Head of caudate nucleus (tissue), 42 donors: ENCODE data around the gene PRKN.

Experiments used
- DNase-seq, 42 donors: peaks; one replicate each; pipeline versions ENCODE4 v3.0.0 to v3.0.0-alpha.2; 2020 to 2021; ENCODE audit warnings: mixed read lengths in 7 of 42
- intact Hi-C: fragments of 100-400 bp; cut with DNase I; formaldehyde crosslinking; loops from one replicate; pipeline ENCODE4 v1.15.0; 2022

The PRKN gene

DNA sequence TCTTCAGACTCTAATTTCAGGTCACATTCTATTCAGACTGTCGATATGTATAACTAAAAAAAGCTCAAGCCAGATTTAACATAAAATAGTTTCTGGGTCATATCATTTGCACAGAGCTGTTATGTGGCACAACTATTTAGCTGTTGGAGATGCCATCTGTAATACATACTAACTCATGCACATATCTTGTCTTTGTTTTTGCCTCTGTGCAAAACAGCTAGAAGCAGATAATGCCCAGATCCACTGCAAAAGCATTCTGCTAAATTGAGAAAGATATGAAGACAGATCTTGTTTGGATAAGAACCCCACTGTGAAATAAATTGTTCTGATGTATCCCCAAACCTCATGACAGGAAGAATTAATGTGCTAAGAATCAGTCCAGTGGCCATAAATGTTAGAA, 930.9 kb downstream of the PRKN start:
- intact Hi-C loops = no loop called here
- no peak for DNase-seq

DNA sequence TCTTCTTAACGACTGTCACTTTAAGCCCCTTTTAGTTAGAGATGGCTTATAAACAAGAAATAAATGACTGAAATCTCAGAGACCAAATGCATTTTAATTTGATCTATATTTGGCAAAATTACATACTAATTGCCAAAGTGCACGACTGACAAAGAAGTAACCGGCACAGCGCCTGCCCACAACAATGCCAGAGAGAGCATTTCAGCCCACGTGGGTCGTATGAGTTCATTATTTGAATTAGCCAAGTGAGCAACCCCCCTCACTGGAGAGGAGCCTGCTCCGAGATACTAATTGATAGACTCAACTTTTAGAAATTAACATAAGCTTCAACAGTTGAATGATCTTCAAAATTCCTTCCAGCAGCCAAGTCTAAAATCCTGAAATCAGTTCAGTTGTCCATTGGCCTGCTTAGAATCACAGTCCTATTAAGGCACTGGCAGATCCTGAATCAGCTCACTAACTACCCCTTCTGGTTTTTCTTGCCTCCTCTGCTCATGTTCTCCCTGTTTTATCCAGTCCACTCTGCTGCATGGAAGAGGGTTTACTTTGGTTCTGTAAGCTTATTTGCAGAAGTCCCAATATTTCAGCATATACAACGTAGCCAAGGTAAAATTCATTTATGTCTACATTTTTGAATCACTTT, 934.6 kb downstream of the PRKN start:
- DNase-seq = no peak
- intact Hi-C loops = no loop called here

DNA sequence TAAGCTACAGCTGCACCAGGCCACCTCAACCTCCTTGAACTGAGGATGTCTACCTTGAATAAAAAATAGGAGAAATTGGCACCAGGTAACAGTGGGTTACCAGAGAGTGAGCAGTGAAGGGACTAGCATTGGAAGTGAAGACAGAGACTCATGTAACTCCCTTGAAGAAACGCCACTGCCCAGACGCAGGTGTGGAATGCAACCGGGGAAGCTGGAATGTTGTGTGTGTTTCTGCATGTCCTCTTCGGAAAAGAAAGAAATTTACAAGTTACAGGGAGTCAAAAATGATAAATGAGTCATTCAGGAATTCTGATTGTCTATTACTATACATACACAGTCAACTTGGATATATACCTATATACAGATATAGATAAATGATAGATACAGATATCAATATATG, 939.0 kb downstream of the PRKN start:
- intact Hi-C loops = no loop called here
- no peak for DNase-seq

DNA sequence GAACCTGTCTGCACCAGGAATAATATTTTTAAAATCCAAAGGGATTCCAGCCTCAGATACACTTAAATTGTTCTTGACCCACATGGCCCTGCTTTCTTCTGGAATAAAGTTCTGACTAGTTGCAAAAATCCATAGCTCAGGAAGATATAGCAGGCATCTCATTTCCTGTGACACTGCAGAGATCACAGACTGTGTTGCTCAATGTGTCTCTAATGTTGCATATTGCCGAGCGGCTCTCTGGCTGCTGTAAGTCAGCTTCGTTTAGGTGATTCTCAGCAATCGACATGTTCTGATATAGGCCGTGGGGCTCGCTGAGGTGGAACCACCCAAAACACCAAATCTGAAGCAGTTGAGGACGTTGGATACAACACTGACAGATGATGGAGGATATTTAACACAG, 955.4 kb downstream of the PRKN start:
- intact Hi-C loops = no loop called here
- no peak for DNase-seq

GRCh38 chr6:161761966-161762365, 965.6 kb downstream of the PRKN start:
- no peak for DNase-seq
- intact Hi-C loops = no loop called here

GRCh38 chr6:161755080-161755479, 972.5 kb downstream of the PRKN start:
- no peak for DNase-seq

GRCh38 chr6:161750686-161751085, 976.9 kb downstream of the PRKN start:
- no peak for DNase-seq
- intact Hi-C loops = no loop called here

More at GRCh38 chr6:161755080-161755479, 972.5 kb downstream of the PRKN start:
- intact Hi-C loops = no loop called here

- peak in 17 of 42 donors; percentile 15 to 73 (median 34) for DNase-seq
- intact Hi-C loops = no loop called here
Observed at GRCh38 chr6:161749576-161749975, 978.0 kb downstream of the PRKN start.

DNA sequence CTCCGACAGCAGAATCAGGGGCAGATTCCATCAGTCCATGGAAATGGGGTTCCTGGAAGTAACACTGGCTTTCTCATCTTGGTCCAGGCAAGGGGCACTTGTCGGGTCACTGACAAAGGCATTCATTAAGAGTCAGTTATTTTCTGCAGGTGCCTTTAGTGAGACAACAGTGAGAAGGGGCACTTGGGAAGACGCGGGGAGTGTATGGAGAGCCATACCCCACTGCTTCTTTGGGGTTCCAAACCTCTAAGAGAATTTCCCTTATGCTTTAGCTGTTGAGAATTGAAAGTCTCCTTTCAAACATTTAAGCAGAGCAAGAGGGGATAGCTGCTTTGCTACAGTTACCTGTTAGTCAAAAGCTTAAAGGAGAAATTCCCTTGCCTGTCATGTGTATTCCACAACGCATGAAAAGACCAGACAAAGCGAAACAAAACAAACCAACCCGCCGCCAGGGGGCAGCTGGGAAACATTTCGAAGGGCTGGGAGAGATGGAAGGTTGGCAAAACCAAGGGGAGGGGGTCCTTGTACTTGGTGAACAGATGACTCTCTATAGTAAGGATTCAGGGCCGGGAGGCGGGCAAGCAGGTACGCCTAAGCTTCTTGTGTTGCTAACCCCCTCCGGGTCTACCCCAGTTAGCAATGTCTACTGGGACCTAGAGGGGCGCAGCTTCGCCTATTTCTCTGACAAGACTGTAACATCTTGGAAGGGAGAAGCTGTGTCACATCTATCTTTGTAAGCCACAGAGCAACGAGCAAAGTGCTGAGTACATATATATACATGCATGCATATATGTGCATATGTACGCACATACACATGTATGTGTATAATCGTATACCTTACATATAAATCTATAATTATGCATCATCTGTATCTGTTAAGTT, 978.8 kb downstream of the PRKN start:
- peak; percentile 12 to 82 (median 58) for DNase-seq

DNA sequence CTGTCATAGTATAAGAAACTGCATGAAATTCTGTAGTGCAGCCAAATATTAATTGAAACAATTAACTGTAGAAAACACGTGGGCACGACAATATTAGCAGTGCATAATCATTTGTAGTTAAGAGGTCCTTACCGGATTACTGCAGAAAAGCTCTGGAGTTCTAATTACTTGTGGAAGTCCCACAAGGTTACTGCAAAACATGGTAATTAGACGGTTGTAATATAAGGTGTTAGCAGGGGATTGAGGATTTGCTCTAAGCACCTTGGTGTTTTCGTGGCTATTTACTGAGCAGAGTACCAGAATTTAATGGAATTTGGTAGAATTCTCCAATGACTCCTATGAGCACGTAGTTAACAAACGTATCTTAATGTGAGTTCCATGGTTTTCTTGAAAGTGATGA, 980.1 kb downstream of the PRKN start:
- no peak for DNase-seq
- intact Hi-C loops = no loop called here

More for the DNA sequence above, 978.8 kb downstream of the PRKN start:
- intact Hi-C loops = no loop called here

DNA sequence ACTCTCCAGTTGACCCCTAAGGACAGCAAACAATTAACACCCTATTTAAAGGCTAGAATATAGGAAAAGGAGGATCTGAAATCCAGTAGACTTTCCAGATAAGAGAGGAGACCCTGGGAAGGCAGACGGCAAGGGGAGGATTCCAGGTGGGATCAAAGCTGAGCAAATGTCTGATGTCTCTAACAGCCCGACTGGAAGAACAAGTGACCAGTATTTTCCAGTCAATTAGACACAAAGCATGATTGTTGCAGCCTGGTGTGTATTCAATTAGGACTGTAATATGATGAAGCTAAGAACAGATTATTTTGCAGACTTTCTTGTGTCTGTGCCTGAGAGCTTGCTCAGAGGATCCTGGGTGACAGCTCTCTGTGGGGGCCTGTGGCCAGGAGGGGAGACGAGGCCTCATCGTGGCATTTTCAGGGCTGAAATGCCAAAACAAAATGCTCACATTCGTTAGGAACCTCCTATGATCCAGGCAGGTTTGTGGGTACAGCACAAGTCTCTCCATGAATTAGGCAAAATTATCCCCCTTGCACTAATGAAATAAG, 981.9 kb downstream of the PRKN start:
- DNase-seq = no peak
- intact Hi-C loops = no loop called here

GRCh38 chr6:161745128-161745527, 982.4 kb downstream of the PRKN start:
- no peak for DNase-seq
- intact Hi-C loops = no loop called here

DNA sequence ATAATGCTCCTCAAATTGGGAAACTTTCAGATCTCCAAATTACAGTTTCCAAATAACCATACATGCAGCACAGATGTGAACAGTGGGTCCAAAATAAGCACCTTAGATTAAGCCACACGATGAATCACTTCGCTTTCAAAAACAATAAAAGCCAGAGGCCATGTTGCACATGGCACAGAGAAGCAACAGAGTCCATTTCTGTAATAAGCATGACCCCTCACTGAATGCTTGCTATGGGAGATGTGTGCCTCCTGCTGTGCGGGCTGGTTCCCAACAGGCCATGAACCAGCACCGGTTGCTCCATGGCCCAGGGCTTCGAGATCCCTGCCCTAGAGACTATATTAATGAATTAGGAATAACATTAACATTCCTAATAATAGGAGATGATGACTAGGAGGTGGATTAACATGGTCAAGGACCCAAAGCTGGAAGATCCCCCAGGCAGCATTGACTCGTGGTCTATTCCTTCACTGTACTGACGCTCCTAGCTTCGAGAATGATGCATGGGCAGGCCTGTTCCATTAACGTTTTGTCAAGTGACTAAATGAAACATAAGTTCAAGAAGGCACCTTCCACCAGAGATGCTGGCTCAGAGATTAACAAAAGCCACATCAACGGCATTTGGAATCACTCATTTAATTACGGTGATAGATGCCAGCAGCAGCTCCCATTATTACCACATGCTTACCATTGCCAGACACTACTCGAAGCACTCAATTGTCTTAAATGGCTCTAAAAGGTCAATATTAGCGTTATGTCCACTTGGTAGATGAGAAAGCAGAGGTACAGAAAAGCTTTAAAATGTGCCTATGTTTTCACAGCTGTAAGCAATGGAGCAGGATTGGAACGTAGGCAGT, 983.1 kb downstream of the PRKN start:
- intact Hi-C loops = no loop called here
- no peak for DNase-seq

GRCh38 chr6:161743509-161744178, 983.9 kb downstream of the PRKN start:
- intact Hi-C loops = no loop called here
- DNase-seq = no peak

DNA sequence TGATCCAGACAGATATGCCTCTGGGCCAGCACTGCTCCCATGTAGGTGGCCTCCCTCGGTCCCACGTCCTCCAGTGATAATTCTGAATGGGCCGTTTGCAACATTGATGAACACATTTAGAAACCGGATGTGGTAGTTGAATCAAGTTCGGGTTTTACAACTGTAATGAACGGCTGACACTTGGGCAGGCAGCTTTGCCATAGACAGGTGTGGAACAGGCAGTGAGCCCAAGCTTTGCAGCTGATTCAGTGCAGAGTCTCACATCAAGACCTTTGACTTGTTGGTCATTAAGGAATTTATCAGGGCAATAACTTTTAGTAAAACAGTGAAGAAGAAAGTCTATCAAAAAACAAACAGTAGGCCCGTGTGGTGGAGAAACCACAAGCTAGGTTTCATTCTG, 987.1 kb downstream of the PRKN start:
- intact Hi-C loops = no loop called here
- DNase-seq = no peak

DNA sequence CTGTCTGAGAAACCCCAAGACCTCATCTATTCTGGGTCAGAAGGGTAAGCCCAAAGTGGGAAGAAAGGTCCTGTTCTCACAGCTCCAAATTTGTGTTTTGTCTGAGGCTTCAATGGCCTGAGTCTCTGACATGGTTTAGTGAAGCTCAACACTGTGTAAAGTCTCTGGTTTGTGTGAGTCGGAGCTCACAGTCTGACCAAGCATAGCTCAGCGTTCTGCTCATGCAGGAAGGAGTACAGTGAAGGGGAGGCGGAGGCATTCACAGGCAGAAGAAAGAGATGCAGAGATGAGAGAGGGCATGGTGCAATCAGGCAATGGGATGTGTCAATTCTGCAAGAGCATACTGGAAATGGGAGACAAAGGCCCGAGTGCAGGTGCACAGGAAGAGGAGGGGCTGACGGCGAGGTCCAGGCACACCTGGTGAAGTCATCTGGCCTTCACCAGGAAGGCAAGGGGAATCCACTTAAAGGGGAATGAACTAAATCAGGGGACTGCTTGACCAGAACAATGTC, 990.7 kb downstream of the PRKN start:
- no peak for DNase-seq
- intact Hi-C loops = no loop called here

- intact Hi-C loops = no loop called here
- DNase-seq = no peak
Observed at GRCh38 chr6:161736326-161736725, 991.2 kb downstream of the PRKN start.

GRCh38 chr6:161732594-161732993, 995.0 kb downstream of the PRKN start:
- intact Hi-C loops = no loop called here
- DNase-seq = no peak
